Stimulated activated CD4-positive, alpha-beta T cell treated with anti-CD3 and anti-CD28 coated beads, Interleukin-1b, Interleukin-23, amount 100 ng/mL, for 24 hours (primary cell): ENCODE results near the gene CBX6.

Experiments used
- DNase-seq, 4 experiments: peaks; one replicate each; pipeline ENCODE4 v3.0.0-alpha.2; 2020; ENCODE audit warnings: low read depth in 4 of 4, low spot score in 1 of 4

Gene CBX6

DNA sequence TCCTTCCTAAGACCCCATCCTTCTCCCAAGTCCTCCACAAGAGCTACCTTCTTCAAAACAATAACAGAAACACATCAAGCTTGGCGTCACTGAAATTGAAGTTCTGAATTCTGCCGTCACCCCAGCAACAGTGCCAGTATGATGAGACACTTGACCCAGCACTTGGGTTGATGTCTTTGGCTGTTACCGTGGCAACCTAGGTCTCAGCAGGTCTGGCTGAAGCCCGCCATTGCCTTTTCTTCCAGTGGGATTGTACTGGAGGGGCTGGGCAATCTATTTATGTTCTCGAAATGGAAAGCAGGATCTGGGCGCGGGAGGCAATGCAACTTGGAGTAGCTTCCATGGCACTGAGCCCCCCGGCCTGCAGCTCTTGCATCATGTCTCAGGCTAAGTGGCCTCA lies 52.0 kb downstream of the CBX6 start:
- DNase-seq, result no peak

GRCh38 chr22:38819387-38819940 lies 52.6 kb downstream of the CBX6 start:
- no peak for DNase-seq

- no peak for DNase-seq
These were observed 54.8 kb downstream of the CBX6 start for GRCh38 chr22:38817196-38817595.

GRCh38 chr22:38815842-38816241 lies 56.2 kb downstream of the CBX6 start:
- no peak for DNase-seq
